HepG2 (cell line): Measurements from ENCODE around the gene ESR2. TPM values are rescaled to one million over a fixed set of nuclear protein-coding genes. Genes with fewer than 3 reads are reported as not detected.

Source experiments
- ATAC-seq: fragments of 200-7000 bp; cut with Tn5 transposase; 3 replicates; pipeline ENCODE4 v1.9.1; 2020; ENCODE audit warnings: mild to moderate bottlenecking, moderate library complexity
- Bru-seq: library from RNA; stranded (reverse); fragments of 400-500 nt; gene quantifications from one replicate; lab custom pipeline; 2021; lab: Mats Ljungman, UMichigan
- BruChase-seq, 2 experiments: library from RNA; stranded (reverse); fragments of 400-500 nt; gene quantifications; one replicate each; lab custom pipeline; 2021; lab: Mats Ljungman, UMichigan
- BruUV-seq: library from RNA; stranded (reverse); fragments of 400-500 nt; replicated peaks from 2 replicates; lab custom pipeline; 2021; lab: Mats Ljungman, UMichigan
- CTCF ChIA-PET: fragments of 300-600 bp; formaldehyde crosslinking; extraction: SDS; loops from one replicate; lab custom pipeline; 2021; ENCODE audit warnings: low total read pairs, inconsistent platforms, low intra/inter-chr PET ratio; lab: Yijun Ruan, JAX
- POLR2A ChIA-PET: fragments of 350-600 bp; sonication (Branson Sonifier 250); formaldehyde crosslinking; loops from one replicate; lab custom pipeline; 2020; ENCODE audit warnings: antibody characterized with exemption, inconsistent platforms; lab: Yijun Ruan, JAX
- DNase-seq: peaks from one replicate; pipeline ENCODE4 v3.0.0-alpha.2; 2015; ENCODE audit warnings: low spot score
- FAIRE-seq: peaks from 3 replicates; lab custom pipeline; 2011; peaks lifted over from hg19 to GRCh38; lab: Jason Lieb, UNC
- H2AFZ ChIP-seq: one replicate; pipeline ENCODE4 v1.6.1; 2011; ENCODE audit warnings: low read length, inconsistent platforms
- H3K27ac ChIP-seq: fragments of 300-600 bp; 3 replicates; pipeline ENCODE4 v1.8.0; 2011; ENCODE audit warnings: mixed run types, mild to moderate bottlenecking, mixed read lengths, low read length, inconsistent platforms; ENCODE audit not compliant: insufficient read depth; ENCODE audit errors: extremely low read length
- H3K27me3 ChIP-seq, 2 experiments: fragments of 200-600 bp in 1 of 2; 2 replicates in 1 of 2; 3 replicates in 1 of 2; pipeline versions ENCODE4 v1.6.0 to v1.8.0; 2011; ENCODE audit warnings: low read length in 2 of 2, mild to moderate bottlenecking in 2 of 2, moderate library complexity in 2 of 2, inconsistent platforms in 1 of 2; ENCODE audit not compliant: insufficient read depth in 2 of 2, control insufficient read depth in 1 of 2
- H3K36me3 ChIP-seq, 2 experiments: fragments of 200-600 bp in 1 of 2; replicated peaks in 1 of 2; 2 replicates in 1 of 2; 3 replicates in 1 of 2; pipeline versions ENCODE4 v1.5.1 to v1.8.0; 2011; ENCODE audit warnings: low read length in 2 of 2, inconsistent platforms in 1 of 2; ENCODE audit not compliant: insufficient read depth in 2 of 2, control insufficient read depth in 1 of 2
- H3K4me1 ChIP-seq: 2 replicates; pipeline ENCODE4 v1.5.1; 2012; ENCODE audit warnings: low read length, inconsistent platforms; ENCODE audit not compliant: insufficient read depth
- H3K4me2 ChIP-seq: 2 replicates; pipeline ENCODE4 v1.6.0; 2011; ENCODE audit warnings: low read depth, low read length, inconsistent platforms
- H3K4me3 ChIP-seq, 3 experiments: fragments of 200-600 bp in 1 of 3; sonication (generic), shearing (Covaris generic) in 1 of 3; replicated peaks in 1 of 3; 2 replicates each; pipeline ENCODE4 v1.5.1; 2011 to 2016; ENCODE audit warnings: low read length in 3 of 3, inconsistent platforms in 2 of 3, low read depth in 2 of 3, mild to moderate bottlenecking in 2 of 3, control low read depth in 1 of 3, mixed read lengths in 1 of 3; ENCODE audit not compliant: insufficient read depth in 1 of 3
- H3K79me2 ChIP-seq: one replicate; pipeline ENCODE4 v1.6.1; 2011; ENCODE audit warnings: low read length, inconsistent platforms; ENCODE audit not compliant: insufficient read depth
- H3K9ac ChIP-seq: 2 replicates; pipeline ENCODE4 v1.6.0; 2011; ENCODE audit warnings: mild to moderate bottlenecking, low read depth, low read length, inconsistent platforms; ENCODE audit not compliant: insufficient read depth
- H3K9me3 ChIP-seq: 2 replicates; pipeline ENCODE4 v1.5.1; 2012; ENCODE audit warnings: mild to moderate bottlenecking, low read length
- H4K20me1 ChIP-seq: 2 replicates; pipeline ENCODE4 v1.6.0; 2011; ENCODE audit warnings: inconsistent platforms, mild to moderate bottlenecking, low read length, moderate library complexity; ENCODE audit not compliant: insufficient read depth
- CAMTA2 ChIP-seq: sonication (generic); formaldehyde crosslinking; IDR thresholded peaks from 2 replicates; pipeline ENCODE4 v1.4.0; 2020; ENCODE audit warnings: mild to moderate bottlenecking, missing genetic modification reagents, borderline replicate concordance
- HNRNPLL ChIP-seq: fragments of 200-400 bp; formaldehyde crosslinking; IDR thresholded peaks from 2 replicates; pipeline ENCODE4 v1.6.1; 2017; ENCODE audit warnings: mild to moderate bottlenecking, low read depth, low read length; ENCODE audit not compliant: poor library complexity, severe bottlenecking
- KMT2A ChIP-seq: sonication (generic); formaldehyde crosslinking; IDR thresholded peaks from 2 replicates; pipeline ENCODE4 v1.4.0; 2020; ENCODE audit warnings: missing genetic modification reagents
- MTA1 ChIP-seq: sonication (generic); formaldehyde crosslinking; IDR thresholded peaks from 2 replicates; pipeline ENCODE4 v1.4.0; 2020; ENCODE audit warnings: missing genetic modification reagents, mild to moderate bottlenecking, borderline replicate concordance
- POGZ ChIP-seq: sonication (generic); formaldehyde crosslinking; IDR thresholded peaks from 2 replicates; pipeline ENCODE4 v1.4.0; 2020; ENCODE audit warnings: mild to moderate bottlenecking, missing genetic modification reagents
- ZBTB3 ChIP-seq: sonication (generic); formaldehyde crosslinking; IDR thresholded peaks from 2 replicates; pipeline ENCODE4 v1.4.0; 2020; ENCODE audit warnings: low read depth, mild to moderate bottlenecking, moderate library complexity, missing genetic modification reagents, borderline replicate concordance
- ZNF329 ChIP-seq: sonication (generic); formaldehyde crosslinking; IDR thresholded peaks from 2 replicates; pipeline ENCODE4 v1.9.0; 2021; ENCODE audit warnings: low read depth, mild to moderate bottlenecking, missing genetic modification reagents
- ZNF496 ChIP-seq: sonication (generic); formaldehyde crosslinking; IDR thresholded peaks from 2 replicates; pipeline ENCODE4 v1.8.1; 2023; ENCODE audit warnings: mild to moderate bottlenecking, moderate library complexity, missing genetic modification reagents; ENCODE audit not compliant: insufficient replicate concordance
- ZNF83 ChIP-seq: sonication (generic); formaldehyde crosslinking; IDR thresholded peaks from 2 replicates; pipeline ENCODE4 v1.4.0; 2020; ENCODE audit warnings: missing genetic modification reagents, mild to moderate bottlenecking, borderline replicate concordance
- WGBS: methylation state at CpG from one replicate; pipeline ENCODE4 v1.1.6; 2017; ENCODE audit warnings: low lambda C conversion rate; 5-methylcytosine and 5-hydroxymethylcytosine counted together
- in situ Hi-C: cut with HindIII; loops from 2 replicates; pipeline ENCODE4 v1.10.0; 2017; ENCODE audit warnings: low pct_unique_long_range_greater_than_20kb; ENCODE audit not compliant: extremely low pct_ligation_motif_present
- intact Hi-C: fragments of 100-400 bp; cut with micrococcal nuclease; formaldehyde crosslinking; loops from one replicate; pipeline ENCODE4 v1.10.0; 2022; ENCODE audit not compliant: unreplicated experiment
- long read RNA-seq, 2 experiments: library from RNA in 1 of 2; library from polyadenylated mRNA in 1 of 2; stranded (forward) in 1 of 2; unstranded in 1 of 2; transcript quantifications; one replicate each; pipeline ENCODE4 v2.0.0, GENCODE V29; 2019 to 2022
- polyA minus RNA-seq, 3 experiments: library from RNA; depleted of rRNA, polyadenylated mRNA; stranded (reverse); fragments of >200 nt; gene quantifications; 2 replicates each; pipeline ENCODE4 v1.2.3, GENCODE V29; 2011; ENCODE audit warnings: low replicate concordance in 1 of 3
- polyA plus RNA-seq, 8 experiments: library from polyadenylated mRNA; depleted of rRNA in 3 of 8; stranded (reverse) in 7 of 8; unstranded in 1 of 8; fragments of >200 nt; fragmentation: Illumina TruSeq in 4 of 8; extraction: Trizol in 4 of 8; gene quantifications; 2 replicates each; pipeline versions ENCODE4 v1.2.1 to v1.2.3, GENCODE V29; 2011 to 2016; ENCODE audit warnings: low read depth in 4 of 8, missing spikeins in 1 of 8, mixed read lengths in 1 of 8; ENCODE audit not compliant: insufficient read depth in 1 of 8
- total RNA-seq, 5 experiments: library from RNA; depleted of rRNA; stranded (reverse); fragments of >200 nt; fragmentation: Illumina TruSeq; extraction: Trizol; gene quantifications; 2 replicates each; pipeline ENCODE4 v1.2.3, GENCODE V29; 2016; ENCODE audit warnings: low read depth in 1 of 5
- TF ChIP-seq, protein P1 (sequence below), 2 experiments: sonication (generic) in 1 of 2; formaldehyde crosslinking in 1 of 2; IDR thresholded peaks; 2 replicates each; pipeline versions ENCODE4 v1.5.1 to v1.6.1; 2011 to 2020; ENCODE audit warnings: borderline replicate concordance in 1 of 2, low read depth in 1 of 2, low read length in 1 of 2, mild to moderate bottlenecking in 1 of 2, missing genetic modification reagents in 1 of 2, moderate library complexity in 1 of 2
- TF ChIP-seq, protein P2 (sequence below): sonication (generic); formaldehyde crosslinking; IDR thresholded peaks from 2 replicates; pipeline ENCODE4 v1.4.0; 2020; ENCODE audit warnings: missing genetic modification reagents, borderline replicate concordance

ESR2 gene
- total RNA-seq (2016; rRNA removed; fragmentation: Illumina TruSeq; extraction: Trizol) = 0.04 TPM in 1 of 2 replicates, not detected in the other
- not detected in 2 replicates for total RNA-seq (2016; cell fraction: cytosol; rRNA removed; fragmentation: Illumina TruSeq; extraction: Trizol; ENCODE audit: low read depth)
- total RNA-seq (2016; cell fraction: insoluble cytoplasmic fraction; rRNA removed; fragmentation: Illumina TruSeq; extraction: Trizol) = not detected in 2 replicates
- total RNA-seq (2016; cell fraction: membrane; rRNA removed; fragmentation: Illumina TruSeq; extraction: Trizol) = not detected in 2 replicates
- total RNA-seq (2016; cell fraction: nucleus; rRNA removed; fragmentation: Illumina TruSeq; extraction: Trizol) = not detected in 2 replicates
- 0.01 TPM in 1 of 2 replicates, not detected in the other for polyA plus RNA-seq (2011; rRNA removed)
- not detected in 2 replicates for polyA plus RNA-seq (2011; cell fraction: cytosol; rRNA removed)
- 0.03 TPM in 1 of 2 replicates, not detected in the other for polyA plus RNA-seq (2011; cell fraction: nucleus; rRNA removed)
- 0.07 and 0.16 TPM in 2 replicates for polyA plus RNA-seq (2012)
- polyA plus RNA-seq (2016; cell fraction: cytosol; fragmentation: Illumina TruSeq; extraction: Trizol; ENCODE audit: low read depth) = not detected in 2 replicates
- not detected in 2 replicates for polyA plus RNA-seq (2016; cell fraction: insoluble cytoplasmic fraction; fragmentation: Illumina TruSeq; extraction: Trizol; ENCODE audit: low read depth)
- polyA plus RNA-seq (2016; cell fraction: membrane; fragmentation: Illumina TruSeq; extraction: Trizol; ENCODE audit: low read depth) = not detected in 2 replicates
- polyA plus RNA-seq (2016; cell fraction: nucleus; fragmentation: Illumina TruSeq; extraction: Trizol; ENCODE audit: insufficient read depth, low read depth) = not detected in 2 replicates
- 0.35 TPM in 1 of 2 replicates, not detected in the other for polyA minus RNA-seq (2011; rRNA and poly(A)+ RNA removed; ENCODE audit: low replicate concordance)
- polyA minus RNA-seq (2011; cell fraction: cytosol; rRNA and poly(A)+ RNA removed) = not detected in 2 replicates
- polyA minus RNA-seq (2011; cell fraction: nucleus; rRNA and poly(A)+ RNA removed) = not detected in 2 replicates
- percentile 6 among the genes with signal in this experiment for Bru-seq, nascent RNA
- percentile 4 among the genes with signal in this experiment for BruChase-seq, experiment 1, labeled RNA remaining after a 6-hour chase
- BruChase-seq, experiment 2, labeled RNA remaining after a 2-hour chase = percentile 6 among the genes with signal in this experiment
- long read RNA-seq, experiment 1 = 0 reads
- long read RNA-seq, experiment 2 = 0 reads

- in situ Hi-C loops (loop anchor here (10.0 to 25.0 kb wide), 3 partner anchors 159 to 499 kb away; no protein-coding TSS in a partner anchor), intact Hi-C loops (loop anchor here (10.0 kb wide), 1 partner anchor 129 kb away; no protein-coding TSS in a partner anchor)
- no peaks in the 10 kb centered on the region for H4K20me1 ChIP-seq
- no TSS peak for BruUV-seq
- no peaks in the 10 kb centered on the region for H3K36me3 ChIP-seq
- peak within 1 kb of the TSS; percentile 73 for H2AFZ ChIP-seq
- ChIA-PET POLR2A (interaction anchor here (1.2 kb wide), 1 partner anchor 751 kb away, joined by 4 read pairs; the partner anchor contains the start of gene PPP2R5E), CTCF (interaction anchor here (0.8 to 2.2 kb wide), 4 partner anchors 156 to 495 kb away, joined by 3 to 15 read pairs (median 8); no protein-coding TSS in a partner anchor)
- ATAC-seq = peak; percentile 77
- H3K4me3 ChIP-seq = peak within 1 kb of the TSS; percentile 15 to 70 (median 53)
- 2% methylated on average over 32 of the region's 49 CpGs for WGBS
- H3K79me2 ChIP-seq = no peaks in the 10 kb centered on the region
- no peaks in the 10 kb centered on the region for H3K9me3 ChIP-seq
- H3K27ac ChIP-seq = no peak within 1 kb of the TSS
- peak within 1 kb of the TSS; percentile 98 for H3K4me2 ChIP-seq
- peaks cover 0 to 20% of the 10 kb centered on the region in 2 experiments; a peak in 3 of 5 replicates for H3K27me3 ChIP-seq
- no peak for DNase-seq
- H3K4me1 ChIP-seq = peaks cover 20% of the 10 kb centered on the region
- no peak for FAIRE-seq
- H3K9ac ChIP-seq = no peak within 1 kb of the TSS; the same call in 1 of the 2 replicates
- TF ChIP-seq POGZ (CRISPR knock-in tag) = 0 out of 2 replicates have a peak, but pooled peaks have one; percentile 9
- TF ChIP-seq ZNF496 (CRISPR knock-in tag) = no peak
- TF ChIP-seq CAMTA2 (CRISPR knock-in tag) = no peak
- no peak for TF ChIP-seq ZBTB3 (CRISPR knock-in tag)
- peak; percentile 16; the same call in 1 of the 2 replicates for TF ChIP-seq KMT2A (CRISPR knock-in tag)
- TF ChIP-seq HNRNPLL = peak; percentile 34
- TF ChIP-seq, protein P1, sequence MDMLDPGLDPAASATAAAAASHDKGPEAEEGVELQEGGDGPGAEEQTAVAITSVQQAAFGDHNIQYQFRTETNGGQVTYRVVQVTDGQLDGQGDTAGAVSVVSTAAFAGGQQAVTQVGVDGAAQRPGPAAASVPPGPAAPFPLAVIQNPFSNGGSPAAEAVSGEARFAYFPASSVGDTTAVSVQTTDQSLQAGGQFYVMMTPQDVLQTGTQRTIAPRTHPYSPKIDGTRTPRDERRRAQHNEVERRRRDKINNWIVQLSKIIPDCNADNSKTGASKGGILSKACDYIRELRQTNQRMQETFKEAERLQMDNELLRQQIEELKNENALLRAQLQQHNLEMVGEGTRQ (IDR thresholded peaks at IDR 0.05; ENCODE audit: low read depth, low read length) = 0 out of 2 replicates have a peak, but pooled peaks have one; percentile 5
- TF ChIP-seq, protein P1 (CRISPR knock-in tag; IDR thresholded peaks at IDR 0.05; ENCODE audit: borderline replicate concordance) = peak; percentile 56; the same call in 1 of the 2 replicates
- TF ChIP-seq, protein P2, sequence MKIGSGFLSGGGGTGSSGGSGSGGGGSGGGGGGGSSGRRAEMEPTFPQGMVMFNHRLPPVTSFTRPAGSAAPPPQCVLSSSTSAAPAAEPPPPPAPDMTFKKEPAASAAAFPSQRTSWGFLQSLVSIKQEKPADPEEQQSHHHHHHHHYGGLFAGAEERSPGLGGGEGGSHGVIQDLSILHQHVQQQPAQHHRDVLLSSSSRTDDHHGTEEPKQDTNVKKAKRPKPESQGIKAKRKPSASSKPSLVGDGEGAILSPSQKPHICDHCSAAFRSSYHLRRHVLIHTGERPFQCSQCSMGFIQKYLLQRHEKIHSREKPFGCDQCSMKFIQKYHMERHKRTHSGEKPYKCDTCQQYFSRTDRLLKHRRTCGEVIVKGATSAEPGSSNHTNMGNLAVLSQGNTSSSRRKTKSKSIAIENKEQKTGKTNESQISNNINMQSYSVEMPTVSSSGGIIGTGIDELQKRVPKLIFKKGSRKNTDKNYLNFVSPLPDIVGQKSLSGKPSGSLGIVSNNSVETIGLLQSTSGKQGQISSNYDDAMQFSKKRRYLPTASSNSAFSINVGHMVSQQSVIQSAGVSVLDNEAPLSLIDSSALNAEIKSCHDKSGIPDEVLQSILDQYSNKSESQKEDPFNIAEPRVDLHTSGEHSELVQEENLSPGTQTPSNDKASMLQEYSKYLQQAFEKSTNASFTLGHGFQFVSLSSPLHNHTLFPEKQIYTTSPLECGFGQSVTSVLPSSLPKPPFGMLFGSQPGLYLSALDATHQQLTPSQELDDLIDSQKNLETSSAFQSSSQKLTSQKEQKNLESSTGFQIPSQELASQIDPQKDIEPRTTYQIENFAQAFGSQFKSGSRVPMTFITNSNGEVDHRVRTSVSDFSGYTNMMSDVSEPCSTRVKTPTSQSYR (CRISPR knock-in tag) = no peak
- TF ChIP-seq MTA1 (CRISPR knock-in tag) = peak; percentile 15; the same call in 1 of the 2 replicates
- no peak for TF ChIP-seq ZNF329 (CRISPR knock-in tag)
- no peak for TF ChIP-seq ZNF83 (CRISPR knock-in tag)
Measured at GRCh38 chr14:64293976-64294671, at the start of gene ESR2. TSS of gene ESR2 (minus strand) at chr14:64294371. CDS start at chr14:64282985, 11,386 bp downstream.
